Measurements from ENCODE around the gene PBLD.

DNA sequence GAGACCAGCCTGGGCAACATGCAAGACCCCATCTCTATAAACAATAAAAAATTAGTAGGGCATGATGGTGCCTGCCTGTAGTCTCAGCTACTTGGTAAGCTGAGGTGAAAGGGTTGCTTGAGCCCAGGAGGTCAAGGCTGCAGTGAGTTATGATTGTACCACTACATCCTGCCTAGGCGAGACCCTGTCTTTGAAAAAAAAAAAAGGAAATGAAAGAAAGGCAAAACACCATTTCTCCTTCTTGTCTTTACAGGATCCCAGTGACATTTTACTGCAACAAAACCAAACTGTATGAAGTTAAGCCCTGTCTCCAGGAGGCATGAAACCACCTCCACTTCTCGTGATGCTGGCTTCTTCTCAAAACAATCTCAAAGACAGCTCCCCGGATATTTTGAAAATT, 29.9 kb upstream of the PBLD start:
- TF ChIP-seq, protein P1, sequence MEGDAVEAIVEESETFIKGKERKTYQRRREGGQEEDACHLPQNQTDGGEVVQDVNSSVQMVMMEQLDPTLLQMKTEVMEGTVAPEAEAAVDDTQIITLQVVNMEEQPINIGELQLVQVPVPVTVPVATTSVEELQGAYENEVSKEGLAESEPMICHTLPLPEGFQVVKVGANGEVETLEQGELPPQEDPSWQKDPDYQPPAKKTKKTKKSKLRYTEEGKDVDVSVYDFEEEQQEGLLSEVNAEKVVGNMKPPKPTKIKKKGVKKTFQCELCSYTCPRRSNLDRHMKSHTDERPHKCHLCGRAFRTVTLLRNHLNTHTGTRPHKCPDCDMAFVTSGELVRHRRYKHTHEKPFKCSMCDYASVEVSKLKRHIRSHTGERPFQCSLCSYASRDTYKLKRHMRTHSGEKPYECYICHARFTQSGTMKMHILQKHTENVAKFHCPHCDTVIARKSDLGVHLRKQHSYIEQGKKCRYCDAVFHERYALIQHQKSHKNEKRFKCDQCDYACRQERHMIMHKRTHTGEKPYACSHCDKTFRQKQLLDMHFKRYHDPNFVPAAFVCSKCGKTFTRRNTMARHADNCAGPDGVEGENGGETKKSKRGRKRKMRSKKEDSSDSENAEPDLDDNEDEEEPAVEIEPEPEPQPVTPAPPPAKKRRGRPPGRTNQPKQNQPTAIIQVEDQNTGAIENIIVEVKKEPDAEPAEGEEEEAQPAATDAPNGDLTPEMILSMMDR (conservative IDR thresholded peaks at IDR 0.05; ENCODE audit: low read depth, low read length) = no peak
- TF ChIP-seq EZH2 (IDR thresholded peaks at IDR 0.05; ENCODE audit: borderline replicate concordance, low read depth, low read length, poor library complexity, severe bottlenecking) = no peak

Measured in A673 (cell line).